22Rv1 (cell line): Measurements from ENCODE around the gene CAD.
"Not testable (repeated sequence)": the region's sequence is repeated elsewhere in the genome, so short reads cannot be mapped to it uniquely, and the experiment has no call there.

ENCODE experiments used
- H3K27ac ChIP-seq: fragments of 450-650 bp; 2 replicates; pipeline ENCODE4 v1.5.1; 2017
- CTCF ChIP-seq: fragments of 450-650 bp; IDR thresholded peaks from 2 replicates; pipeline ENCODE4 v1.5.1; 2017; ENCODE audit warnings: mild to moderate bottlenecking
- ZFX ChIP-seq: fragments of 450-650 bp; IDR thresholded peaks from 2 replicates; pipeline ENCODE4 v1.6.1; 2017; ENCODE audit warnings: antibody characterized with exemption, borderline replicate concordance

The CAD gene

GRCh38 chr2:27191070-27191829 is 25.9 kb upstream of the CAD start:
- no peak overlapping the region for H3K27ac ChIP-seq
- TF ChIP-seq CTCF (peak; percentile 25; the same call in 1 of the 2 replicates), ZFX (no peak)

GRCh38 chr2:27194538-27195354 is 22.4 kb upstream of the CAD start:
- TF ChIP-seq ZFX (no peak), CTCF (no peak)
- no peak overlapping the region for H3K27ac ChIP-seq

GRCh38 chr2:27195799-27196198 is 21.4 kb upstream of the CAD start:
- not testable (repeated sequence) for H3K27ac ChIP-seq

- not testable (repeated sequence) for H3K27ac ChIP-seq
These were observed 19.1 kb upstream of the CAD start for GRCh38 chr2:27198068-27198467.

- no peak for TF ChIP-seq CTCF
- TF ChIP-seq ZFX: no peak
- H3K27ac ChIP-seq: no peak overlapping the region
These were observed 18.5 kb upstream of the CAD start for GRCh38 chr2:27198627-27199026.

GRCh38 chr2:27199241-27199640 is 17.9 kb upstream of the CAD start:
- no peak overlapping the region for H3K27ac ChIP-seq
- no peak for TF ChIP-seq CTCF
- no peak for TF ChIP-seq ZFX

- no peak overlapping the region for H3K27ac ChIP-seq
- TF ChIP-seq ZFX (no peak), CTCF (no peak)
These were observed 15.5 kb upstream of the CAD start for GRCh38 chr2:27201675-27202074.

- no peak for TF ChIP-seq CTCF
- no peak for TF ChIP-seq ZFX
These were observed 14.3 kb upstream of the CAD start for GRCh38 chr2:27202854-27203253.

More at GRCh38 chr2:27202854-27203253, 14.3 kb upstream of the CAD start:
- H3K27ac ChIP-seq: no peak overlapping the region
